GM21576 (cell line): Measurements from ENCODE around the gene AMACR.

ENCODE experiments used
- ATAC-seq: cut with Tn5 transposase; IDR thresholded peaks from one replicate; pipeline ENCODE4 v1.9.1; 2021; ENCODE audit warnings: mild to moderate bottlenecking, moderate library complexity; ENCODE audit not compliant: unreplicated experiment

The AMACR gene

GRCh38 chr5:34007621-34008600, at the start of gene AMACR:
Gene AMACR (minus strand): TSS chr5:34008050. CDS start chr5:34008019, 31 bp downstream.
- ATAC-seq, result peak; percentile 83

DNA sequence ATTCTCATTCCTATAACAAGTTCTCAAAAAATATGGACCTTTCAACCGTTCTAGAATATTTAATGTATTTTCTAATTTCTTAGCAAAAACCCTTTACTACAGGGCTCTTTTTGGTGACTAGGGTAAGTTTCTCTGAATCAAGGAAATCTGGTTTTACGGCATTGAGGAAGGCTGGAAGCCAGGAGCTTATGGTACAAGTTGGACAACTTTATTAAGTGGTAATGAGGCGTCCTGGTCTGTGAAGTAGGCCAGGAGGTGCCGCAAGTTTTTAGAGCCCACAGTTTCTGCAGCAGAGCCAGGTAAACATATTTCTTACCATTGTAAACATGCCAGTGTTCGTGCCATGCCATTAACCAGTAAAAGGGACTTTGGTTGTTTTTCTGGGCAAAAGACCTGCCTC, 49.7 kb upstream of the AMACR start:
- no peak for ATAC-seq

DNA sequence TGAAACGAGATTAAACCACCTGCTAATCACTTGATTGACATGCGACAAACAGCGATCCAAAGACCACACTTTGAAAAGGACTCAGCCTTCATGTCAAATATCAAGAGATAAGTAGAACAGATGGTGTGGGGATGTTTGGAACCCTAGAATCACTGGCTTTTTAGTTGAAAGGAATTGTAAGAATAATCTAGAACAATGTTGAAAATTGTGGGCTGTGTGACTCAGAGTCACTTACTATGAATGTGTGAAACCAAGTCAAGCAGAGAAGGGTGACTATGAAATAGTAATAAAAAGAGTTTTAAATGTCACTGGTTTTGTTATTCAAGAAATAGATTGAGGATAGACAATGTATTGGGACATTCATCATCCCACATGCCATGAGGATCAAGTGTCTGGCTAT, 49.3 kb upstream of the AMACR start:
- ATAC-seq, result no peak

DNA sequence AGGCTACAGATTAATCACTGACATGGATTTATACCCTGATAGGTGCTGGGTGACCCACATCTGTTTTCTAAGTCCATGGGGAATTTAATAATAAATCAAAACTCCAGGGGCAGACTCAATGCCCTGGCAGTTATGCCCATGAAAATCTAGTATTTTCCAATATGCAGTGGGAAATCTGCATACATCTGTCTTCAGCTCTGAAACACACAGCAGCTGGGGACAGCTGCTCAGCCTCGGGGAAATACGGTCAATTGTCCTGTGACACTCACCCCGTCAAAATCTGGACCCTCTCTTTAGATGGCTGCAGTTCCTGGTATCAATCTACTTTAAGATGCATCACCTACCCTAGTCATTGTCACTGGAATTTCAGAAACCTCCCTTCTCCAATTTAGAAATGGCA, 47.8 kb upstream of the AMACR start:
- no peak for ATAC-seq

GRCh38 chr5:34054400-34054729, 46.5 kb upstream of the AMACR start:
- no peak for ATAC-seq

DNA sequence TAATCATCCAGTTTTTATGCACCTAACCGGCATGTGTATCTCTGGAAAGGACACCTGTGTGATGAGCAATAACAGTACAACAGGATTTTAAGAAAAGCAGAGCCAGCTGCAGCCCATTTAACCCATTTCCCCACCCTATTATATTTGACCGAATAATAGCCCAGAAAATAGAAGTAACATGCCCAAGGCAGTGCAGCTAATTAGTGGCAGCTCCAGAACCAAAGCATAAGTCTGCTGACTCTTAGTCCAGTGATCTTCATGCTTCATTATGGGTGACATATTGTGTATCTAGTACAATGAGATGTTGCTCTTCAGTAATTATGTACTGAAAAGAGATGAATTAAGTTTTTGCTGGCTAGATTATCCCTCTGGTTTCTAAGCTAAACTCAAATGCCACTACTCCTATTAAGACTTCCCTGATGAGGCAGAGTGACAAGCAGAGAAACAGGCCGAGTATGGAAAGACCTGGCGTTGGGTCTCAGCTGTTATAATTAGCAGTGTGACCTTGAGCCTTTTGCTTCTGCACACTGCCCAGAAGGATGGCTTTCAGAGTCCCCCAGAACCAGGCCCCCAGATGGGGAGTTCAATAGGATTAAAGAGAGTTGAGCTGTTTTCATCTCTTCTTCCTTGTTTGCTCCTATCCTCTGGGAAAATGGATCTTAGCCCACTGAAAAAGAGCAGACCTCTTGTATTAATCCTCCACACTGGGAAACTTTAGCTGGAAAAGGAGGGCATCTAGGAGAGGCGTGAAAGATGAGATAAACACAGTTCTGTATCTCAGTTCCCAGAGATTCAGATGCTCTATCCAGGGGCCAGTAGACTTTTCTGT, 45.9 kb upstream of the AMACR start:
- no peak for ATAC-seq

DNA sequence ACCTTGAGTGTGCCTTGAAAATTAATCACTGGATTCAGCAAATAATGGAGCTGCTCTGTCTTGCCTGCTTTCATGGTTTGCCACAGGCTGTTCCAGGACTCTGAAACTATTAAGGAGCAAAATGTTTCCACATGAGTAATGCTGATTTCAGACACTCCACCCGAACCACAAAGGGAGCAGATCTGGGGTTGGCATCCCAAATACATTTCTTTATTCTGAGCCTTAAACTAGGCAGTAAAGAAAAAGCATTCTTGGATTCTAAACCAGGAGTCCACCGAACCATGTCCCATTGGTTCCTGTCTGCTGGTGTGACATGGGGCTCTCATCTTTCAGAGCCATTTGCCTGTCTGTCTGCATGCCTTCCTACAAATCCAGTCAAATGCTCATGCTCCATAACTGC, 45.3 kb upstream of the AMACR start:
- ATAC-seq, result no peak

- ATAC-seq, result no peak
These were observed 43.6 kb upstream of the AMACR start for GRCh38 chr5:34051374-34051980.

DNA sequence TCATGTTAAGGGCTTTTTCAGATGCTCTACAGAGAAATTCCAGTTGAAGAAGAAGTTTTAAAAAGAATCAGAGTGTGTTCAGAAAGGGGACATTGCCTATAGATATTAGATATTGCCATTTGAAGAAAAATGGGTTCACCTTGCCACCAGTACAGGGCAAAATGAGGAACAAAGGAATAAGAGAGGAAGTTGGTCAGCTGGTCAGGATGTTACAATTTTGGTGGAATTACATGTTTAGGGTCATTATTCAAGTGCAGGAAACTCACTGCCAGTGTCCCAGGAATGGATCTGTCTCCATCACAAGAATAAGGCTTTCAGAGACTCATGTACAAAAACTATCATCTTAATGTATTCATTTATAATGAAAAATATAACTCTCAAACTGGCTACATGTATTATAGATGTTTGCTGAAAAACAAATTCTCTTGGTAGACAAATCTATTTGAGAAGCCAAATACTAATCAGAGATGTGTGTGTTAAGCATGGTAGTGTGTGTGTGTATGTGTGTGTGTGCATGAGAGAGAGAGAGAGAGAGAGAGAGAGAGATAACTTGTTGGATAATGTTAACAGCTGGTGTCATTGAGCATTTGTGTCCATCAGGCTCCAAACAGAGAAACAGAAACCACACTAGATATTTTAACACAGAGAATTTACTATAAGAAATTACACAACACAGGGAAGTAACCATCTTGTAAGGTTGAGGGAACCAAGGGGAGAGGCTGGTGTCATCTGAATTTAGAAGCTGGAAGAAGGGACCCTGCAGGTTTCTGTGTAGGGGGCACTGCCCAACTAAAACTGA, 40.1 kb upstream of the AMACR start:
- ATAC-seq, result no peak

DNA sequence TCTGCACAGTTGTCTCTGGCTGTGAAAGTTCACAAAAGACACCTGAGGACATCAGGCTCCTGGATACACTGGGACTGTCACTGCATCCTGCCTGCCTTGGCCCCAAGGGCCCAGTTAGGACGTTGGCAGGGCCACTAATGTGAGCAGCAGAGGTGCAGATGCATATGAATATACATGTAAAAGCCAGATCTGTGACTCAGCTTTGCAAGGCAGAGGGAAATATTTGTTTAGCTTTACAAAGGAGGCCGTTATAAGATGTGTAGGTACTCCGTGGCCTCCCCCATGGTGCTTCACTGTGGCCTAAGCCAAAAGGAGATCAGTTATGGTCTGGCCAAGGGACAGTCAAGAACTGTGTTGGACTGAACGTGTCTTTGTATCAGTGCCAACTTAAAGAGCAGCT, 39.3 kb upstream of the AMACR start:
- ATAC-seq, result no peak

GRCh38 chr5:34045996-34046395, 38.1 kb upstream of the AMACR start:
- ATAC-seq, result no peak

DNA sequence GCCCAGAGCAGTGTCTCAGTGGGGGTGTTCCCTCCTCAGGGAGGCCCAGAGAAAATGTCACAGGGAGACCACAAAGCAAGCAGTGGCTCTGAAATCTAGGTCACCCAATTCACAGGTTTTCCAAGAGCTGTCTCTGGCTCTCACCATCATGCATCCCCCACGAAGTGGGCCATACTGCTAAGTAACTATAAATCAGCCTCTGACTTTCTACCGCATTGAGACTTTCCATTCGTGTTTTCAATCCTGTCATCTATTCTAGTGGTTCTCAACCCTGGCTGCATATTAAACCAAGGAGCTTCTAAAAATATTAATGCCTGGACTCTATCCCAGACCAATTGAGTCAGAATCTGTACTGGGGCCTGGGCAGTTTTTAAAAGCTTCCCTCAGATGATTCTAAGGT, 37.2 kb upstream of the AMACR start:
- no peak for ATAC-seq

GRCh38 chr5:34043099-34043876, 35.4 kb upstream of the AMACR start, which contains the start of gene C1QTNF3:
Gene C1QTNF3 (minus strand): TSS chr5:34043213. CDS start chr5:34043125, 88 bp downstream.
- ATAC-seq, result no peak

GRCh38 chr5:34042321-34042720, 34.5 kb upstream of the AMACR start:
- no peak for ATAC-seq

- no peak for ATAC-seq
These were observed 33.6 kb upstream of the AMACR start for GRCh38 chr5:34041247-34041972.

GRCh38 chr5:34040472-34040871, 32.6 kb upstream of the AMACR start:
- no peak for ATAC-seq

DNA sequence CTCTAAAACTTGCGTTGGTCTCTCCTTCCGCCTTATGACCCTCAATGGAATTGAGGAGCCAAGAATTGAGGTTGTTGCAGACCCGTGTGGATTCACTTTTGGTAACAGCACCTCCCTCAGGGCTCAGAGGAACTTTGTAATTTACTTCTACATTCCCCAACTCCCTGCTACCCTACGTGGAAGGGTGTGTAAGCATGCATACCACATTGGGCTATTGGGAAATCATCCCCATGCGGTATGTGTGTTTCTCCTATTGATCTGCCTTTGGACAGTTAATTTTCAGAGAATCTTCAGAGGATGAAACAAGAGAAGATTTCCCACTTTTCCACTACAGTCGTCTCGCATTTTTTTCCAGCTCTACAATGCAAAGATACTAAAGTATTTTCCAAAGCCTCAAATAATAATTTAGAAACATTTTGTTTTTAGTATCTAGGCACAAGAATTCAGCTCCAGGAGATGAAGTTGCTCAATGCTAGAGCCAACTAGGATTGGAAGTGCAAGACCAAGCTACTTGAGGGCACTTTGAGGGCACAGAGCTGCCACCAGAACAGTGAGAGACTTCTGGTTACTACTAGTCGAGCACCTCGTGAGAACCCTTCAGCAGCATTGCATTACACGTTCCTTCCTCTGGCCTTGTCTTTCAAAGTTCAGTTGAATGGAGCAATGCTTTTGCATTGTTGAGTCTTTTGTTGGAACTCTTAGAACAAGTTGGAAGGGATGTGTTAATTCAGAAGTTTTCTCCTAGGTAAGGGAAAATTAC, 31.7 kb upstream of the AMACR start:
- no peak for ATAC-seq

- no peak for ATAC-seq
These were observed 31.0 kb upstream of the AMACR start for GRCh38 chr5:34038838-34039237.
